ENCODE measurements around the gene WDR4. TPM values are rescaled to one million over a fixed set of nuclear protein-coding genes. Genes with fewer than 3 reads are reported as not detected.
"Not testable (repeated sequence)": the region's sequence is repeated elsewhere in the genome, so short reads cannot be mapped to it uniquely, and the experiment has no call there.

Gene WDR4
- total RNA-seq, 3 donors from 2014 or later, result 16.1 to 16.7 (median 16.5) TPM

GRCh38 chr21:42847051-42847707 lies 32.2 kb downstream of the WDR4 start:
- H3K36me3 ChIP-seq (ENCODE audit: low read depth), result peaks cover 5% of the 10 kb centered on the region
- DNase-seq (peak in 2 of 3 donors; percentile 11 to 36), ATAC-seq (no peak)
- H3K9me3 ChIP-seq, result no peaks in the 10 kb centered on the region
- H3K4me1 ChIP-seq (ENCODE audit: low read depth), result no peaks in the 10 kb centered on the region
- H3K4me3 ChIP-seq, result no peak overlapping the region
- TF ChIP-seq CTCF (IDR thresholded peaks at IDR 0.05), result no peak
- intact Hi-C loops (cut with DNase I, micrococcal nuclease), result no loop called here

- no peak for ATAC-seq
- intact Hi-C loops (cut with DNase I, micrococcal nuclease), result no loop called here
- Histone ChIP-seq H3K4me3 (no peak overlapping the region), H3K4me1 (ENCODE audit: low read depth) (no peaks in the 10 kb centered on the region), H3K9me3 (no peaks in the 10 kb centered on the region), H3K36me3 (ENCODE audit: low read depth) (peaks cover 5% of the 10 kb centered on the region)
- TF ChIP-seq CTCF (IDR thresholded peaks at IDR 0.05), result no peak
- peak in 2 of 3 donors; percentile 4 to 20 for DNase-seq
Observed at GRCh38 chr21:42846221-42846620, 33.1 kb downstream of the WDR4 start.

DNA sequence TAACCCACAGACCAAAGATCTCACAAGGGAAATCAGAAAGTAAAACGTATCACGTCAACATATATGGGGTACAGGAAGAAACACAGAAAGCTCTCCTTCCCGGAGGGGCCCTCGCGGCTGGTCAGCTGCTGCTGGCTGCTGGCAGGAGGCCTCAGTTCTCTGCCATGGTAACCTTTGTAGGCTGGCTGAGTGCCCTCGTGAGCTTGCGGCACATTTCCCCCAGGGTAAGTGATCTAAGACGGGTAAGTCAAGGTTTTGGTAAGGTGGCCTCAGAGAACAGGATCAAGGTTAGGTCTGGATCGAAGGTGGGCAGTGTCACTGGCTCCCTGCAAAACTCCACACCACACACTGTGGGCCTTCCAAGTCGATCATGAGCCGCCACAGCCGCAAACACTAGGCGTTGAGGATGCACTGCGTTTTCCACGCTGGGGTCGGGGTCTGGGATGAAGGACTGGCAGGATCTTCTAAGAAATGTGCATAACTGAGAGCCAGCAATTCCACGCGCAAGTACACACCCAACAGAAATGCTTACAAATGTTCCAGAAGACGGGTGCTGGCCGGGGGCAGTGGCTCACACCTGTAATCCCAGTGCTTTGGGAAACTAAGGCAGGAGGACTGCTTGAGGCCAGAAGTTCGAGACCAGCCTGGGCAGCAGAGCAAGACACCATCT lies 33.9 kb downstream of the WDR4 start:
- H3K4me1 ChIP-seq (ENCODE audit: low read depth), result no peaks in the 10 kb centered on the region
- no peaks in the 10 kb centered on the region for H3K9me3 ChIP-seq
- DNase-seq (peak in 2 of 3 donors; percentile 18 to 33), ATAC-seq (no peak)
- peaks cover 5% of the 10 kb centered on the region for H3K36me3 ChIP-seq (ENCODE audit: low read depth)
- no peak for TF ChIP-seq CTCF (IDR thresholded peaks at IDR 0.05)
- H3K4me3 ChIP-seq, result no peak overlapping the region
- intact Hi-C loops (cut with DNase I, micrococcal nuclease), result no loop called here

DNA sequence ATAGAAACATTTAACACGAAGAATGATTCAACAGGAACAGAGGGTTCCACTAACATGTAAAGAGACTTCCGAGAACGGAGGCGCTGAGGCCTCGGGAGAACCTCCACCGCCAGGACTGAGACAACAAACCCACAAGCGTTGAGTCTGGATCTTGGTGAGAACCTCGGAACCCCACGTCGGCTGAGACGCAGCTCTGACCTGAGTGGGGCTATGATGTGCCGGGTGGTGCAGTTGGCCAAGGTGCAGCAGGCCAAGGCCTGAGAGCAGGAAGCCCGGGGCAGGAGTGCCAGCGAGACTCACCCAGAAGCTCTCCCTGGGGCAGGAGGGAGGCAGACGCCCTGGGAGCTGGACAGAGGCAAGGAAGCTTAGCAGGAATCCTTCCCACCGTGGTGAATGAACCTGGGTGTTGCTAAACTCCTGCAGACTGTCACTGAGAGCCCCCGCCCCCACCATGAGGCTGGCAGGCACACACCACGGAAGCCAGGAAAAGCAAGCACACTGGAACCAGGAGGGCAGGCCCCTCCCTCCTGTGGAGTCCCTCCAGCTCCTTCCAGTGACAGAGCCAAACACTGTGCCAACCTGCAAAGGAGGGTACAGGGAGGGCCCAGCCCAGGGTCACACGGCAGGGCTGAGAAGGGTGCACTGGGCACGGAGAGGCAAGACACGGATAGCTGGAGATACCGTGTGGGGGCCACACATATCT lies 34.8 kb downstream of the WDR4 start:
- H3K4me3 ChIP-seq, result no peak overlapping the region
- H3K9me3 ChIP-seq, result no peaks in the 10 kb centered on the region
- ATAC-seq (peak; percentile 11), DNase-seq (peak in 2 of 3 donors; percentile 16 to 29)
- TF ChIP-seq CTCF (IDR thresholded peaks at IDR 0.05), result no peak
- intact Hi-C loops (cut with DNase I, micrococcal nuclease), result no loop called here
- no peaks in the 10 kb centered on the region for H3K4me1 ChIP-seq (ENCODE audit: low read depth)
- H3K36me3 ChIP-seq (ENCODE audit: low read depth), result peaks cover 5% of the 10 kb centered on the region

GRCh38 chr21:42843056-42843455 lies 36.3 kb downstream of the WDR4 start:
- no peaks in the 10 kb centered on the region for H3K9me3 ChIP-seq
- peaks cover 5% of the 10 kb centered on the region for H3K36me3 ChIP-seq (ENCODE audit: low read depth)
- DNase-seq (peak in 2 of 3 donors; percentile 3 to 5), ATAC-seq (no peak)
- intact Hi-C loops (cut with DNase I, micrococcal nuclease), result no loop called here
- TF ChIP-seq CTCF (IDR thresholded peaks at IDR 0.05), result no peak
- no peak overlapping the region for H3K4me3 ChIP-seq
- H3K4me1 ChIP-seq (ENCODE audit: low read depth), result no peaks in the 10 kb centered on the region

DNA sequence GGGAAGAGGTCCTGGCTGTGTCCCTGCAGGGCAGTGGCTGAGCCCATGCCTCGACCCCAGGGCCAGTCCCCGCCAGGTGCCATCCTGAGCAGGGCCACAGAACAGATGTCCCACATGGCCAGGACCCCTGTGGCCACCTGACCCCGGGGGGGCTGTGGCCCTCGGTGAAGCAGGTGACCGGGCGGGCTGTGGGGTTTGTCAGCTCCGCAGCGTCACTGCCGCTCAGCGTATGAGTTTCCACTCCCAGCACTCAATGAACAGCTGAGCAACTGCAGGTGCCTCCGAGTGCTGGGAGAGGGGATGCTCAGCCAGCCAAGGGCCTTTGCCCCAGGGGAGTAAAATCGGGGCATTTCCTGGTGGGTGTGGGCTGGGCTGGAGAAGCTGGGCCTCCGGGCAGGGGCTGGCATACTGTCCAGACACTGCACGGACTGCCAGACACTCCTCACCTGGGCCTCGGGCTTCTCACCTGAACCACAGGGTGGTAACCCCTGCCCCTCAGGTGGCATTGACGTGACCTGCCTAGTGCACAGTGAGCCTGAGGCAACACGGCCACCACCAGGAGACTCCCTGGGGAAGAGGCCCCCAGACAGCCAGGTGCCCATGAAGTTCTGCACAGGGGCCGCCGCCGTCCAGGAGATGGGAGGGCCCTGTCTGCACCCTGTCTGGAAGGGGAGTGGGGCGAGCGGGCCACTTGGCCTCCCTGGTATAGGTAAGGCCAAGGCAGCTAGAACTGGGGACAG lies 37.3 kb downstream of the WDR4 start:
- peak in 2 of 3 donors; percentile 23 to 30 for DNase-seq
- H3K4me3 ChIP-seq; H3K4me1 ChIP-seq (ENCODE audit: low read depth); H3K36me3 ChIP-seq (ENCODE audit: low read depth); ATAC-seq; intact Hi-C loops (cut with DNase I, micrococcal nuclease); H3K9me3 ChIP-seq: not testable (repeated sequence)
